ENCODE results near the gene CPNE5. TPM values are rescaled to one million over a fixed set of nuclear protein-coding genes. Genes with fewer than 3 reads are reported as not detected.

Gene CPNE5
- total and polyA plus RNA-seq, 9 of the 15 experiments (the other 6 are each of a cell fraction or from before 2014, with no cell fraction given): 0.14 to 1.0 (median 0.46) TPM; not detected in 2

- peak; percentile 83 for TF ChIP-seq RREB1 (CRISPR knock-in tag; IDR thresholded peaks at IDR 0.05)
- TF ChIP-seq PHF8 (IDR thresholded peaks at IDR 0.05; ENCODE audit: borderline replicate concordance, low read length): peak; percentile 90
- peak; percentile 96 for TF ChIP-seq RBFOX2 (IDR thresholded peaks at IDR 0.05; ENCODE audit: low read depth, low read length)
- no peak for TF ChIP-seq EP300 (IDR thresholded peaks at IDR 0.05; ENCODE audit: low read length)
- TF ChIP-seq REST (IDR thresholded peaks at IDR 0.05; ENCODE audit: borderline replicate concordance): no peak
- peak; percentile 77; the same call in 1 of the 2 replicates for TF ChIP-seq REST (CRISPR knock-in tag; IDR thresholded peaks at IDR 0.05; ENCODE audit: low read depth)
- TF ChIP-seq TFAP4 (CRISPR knock-in tag; IDR thresholded peaks at IDR 0.05; ENCODE audit: borderline replicate concordance): peak; percentile 89
- peak; percentile 94 for TF ChIP-seq CXXC5 (CRISPR knock-in tag; IDR thresholded peaks at IDR 0.05)
- TF ChIP-seq SMAD1 (IDR thresholded peaks at IDR 0.05; ENCODE audit: low read depth, low read length, partially characterized antibody): peak; percentile 39
- TF ChIP-seq ZNF41 (CRISPR knock-in tag; conservative IDR thresholded peaks at IDR 0.05): no peak
- TF ChIP-seq SP1 (CRISPR knock-in tag; IDR thresholded peaks at IDR 0.05): peak; percentile 61
These were observed 35.4 kb upstream of the CPNE5 start, which contains the start of gene PPIL1 (continued) for GRCh38 chr6:36874443-36875249.
